NOMO-1 (cell line): Measurements from ENCODE around the gene SYCE3.

Experiments
- DNase-seq, 2 experiments: peaks; one replicate each; lab custom pipeline; 2025; ENCODE audit not compliant: unreplicated experiment in 2 of 2; lab: John Stamatoyannopoulos, UW

Gene SYCE3

DNA sequence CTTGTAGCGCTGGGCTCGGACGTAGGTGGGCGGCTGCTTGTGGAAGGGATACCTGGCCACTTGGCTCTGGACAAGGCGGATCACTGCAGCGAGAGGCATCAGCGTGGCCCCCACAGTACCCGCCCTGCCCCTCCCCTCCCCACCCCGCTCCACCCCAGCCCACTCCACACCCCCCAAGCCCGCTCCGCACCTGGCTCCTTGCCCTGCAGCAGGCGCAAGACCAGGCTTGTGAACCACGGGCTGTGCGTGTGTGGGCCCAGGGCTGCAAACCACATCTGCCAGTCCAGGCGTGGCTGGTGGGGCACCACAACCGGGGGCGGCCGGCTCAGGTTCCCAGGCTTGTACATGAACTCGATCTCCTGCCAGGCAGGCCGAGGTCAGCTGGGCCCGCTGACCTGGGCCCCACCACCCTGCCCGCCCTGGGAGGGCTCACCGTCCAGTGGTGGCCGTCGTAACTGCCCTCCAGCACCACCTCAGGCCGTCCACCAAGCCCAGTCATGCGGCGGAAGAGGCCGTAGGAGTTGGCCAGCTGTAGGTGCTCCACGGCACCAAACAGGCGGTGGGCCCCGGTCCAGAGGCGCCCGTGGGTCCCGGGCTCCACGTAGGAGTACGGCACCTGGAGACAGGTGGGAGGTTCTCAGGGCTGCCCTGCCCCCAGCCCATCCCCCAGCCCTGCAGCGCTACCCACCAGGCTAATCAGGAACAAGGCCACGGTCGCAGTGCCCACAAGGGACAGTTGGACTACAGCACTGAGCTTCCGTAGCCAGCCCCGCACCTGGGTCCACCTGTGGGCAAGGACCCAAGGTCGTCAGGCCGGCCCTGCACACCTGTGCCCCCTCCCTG is 58.1 kb downstream of the SYCE3 start:
- no peak for DNase-seq

DNA sequence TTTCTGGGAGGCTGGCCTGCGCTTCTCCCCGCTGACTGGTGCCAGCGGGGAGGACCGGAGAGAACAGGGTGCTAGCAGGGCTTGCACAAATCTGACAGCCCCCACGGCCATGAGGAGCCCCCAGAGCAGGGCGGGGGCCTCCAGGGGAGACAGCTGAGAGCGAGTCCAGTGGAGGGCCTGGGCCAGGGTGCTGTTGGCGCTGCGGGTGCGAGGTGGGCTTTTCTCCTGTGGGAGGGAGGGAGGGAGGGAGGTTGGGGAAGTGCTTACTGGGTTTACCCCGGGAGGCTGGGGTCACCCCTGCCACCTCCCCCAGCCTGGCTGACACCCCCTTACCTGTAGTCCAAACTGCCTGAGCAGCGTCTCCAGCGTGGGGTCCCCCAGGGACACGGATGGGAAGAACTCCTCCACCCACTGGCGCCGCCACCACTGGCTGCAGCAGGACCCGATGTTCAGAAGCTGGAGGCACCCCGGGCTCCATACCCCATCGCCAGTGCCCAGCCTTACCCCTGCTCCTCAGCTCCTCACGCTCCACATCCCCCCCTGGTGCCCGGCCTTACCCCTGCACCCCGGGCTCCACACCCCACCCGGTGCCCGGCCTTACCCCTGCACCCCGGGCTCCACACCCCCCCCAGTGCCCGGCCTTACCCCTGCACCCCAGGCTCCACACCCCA is 59.1 kb downstream of the SYCE3 start:
- no peak for DNase-seq

DNA sequence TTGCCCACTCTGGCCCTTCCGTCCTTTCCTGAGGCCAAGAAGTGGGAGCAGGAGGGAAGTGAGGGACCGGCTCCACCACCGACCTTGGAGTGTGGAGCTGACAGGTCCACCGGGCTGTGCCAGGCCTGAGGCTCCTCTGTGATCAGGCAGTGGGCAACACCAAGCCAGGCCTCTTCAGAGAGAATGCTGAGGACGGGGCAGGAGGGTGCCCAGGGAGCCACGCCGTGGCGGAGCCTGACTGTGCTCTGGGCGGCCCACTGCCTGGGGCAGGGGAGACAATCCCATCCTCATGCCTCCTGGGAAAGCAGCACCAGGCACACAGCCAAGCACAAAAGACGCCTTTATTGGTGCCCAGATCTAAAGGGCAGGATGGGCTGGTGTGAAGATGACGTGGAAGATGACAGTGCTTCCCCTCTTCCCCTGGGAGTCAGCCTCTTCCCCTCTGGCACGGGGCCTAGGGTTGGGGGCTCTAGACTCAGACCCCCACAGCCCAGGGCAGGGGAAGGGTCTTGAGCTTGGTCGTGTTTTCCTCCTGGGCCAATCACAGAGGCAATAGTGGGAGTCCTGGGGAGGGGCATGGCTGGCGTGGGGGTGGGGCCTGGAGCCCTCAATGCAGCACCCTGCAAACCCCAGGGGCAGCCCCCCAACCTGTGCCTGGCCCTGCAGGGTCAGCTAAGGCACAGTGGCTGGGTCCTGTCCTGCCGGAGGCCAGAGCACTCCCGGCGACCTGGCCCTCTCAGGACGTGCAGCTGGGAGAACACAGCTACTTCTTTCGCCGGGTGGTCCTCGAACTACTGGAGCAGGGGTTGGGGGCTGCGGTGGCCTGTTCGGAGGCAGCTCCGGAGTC is 59.9 kb downstream of the SYCE3 start:
- no peak for DNase-seq

DNA sequence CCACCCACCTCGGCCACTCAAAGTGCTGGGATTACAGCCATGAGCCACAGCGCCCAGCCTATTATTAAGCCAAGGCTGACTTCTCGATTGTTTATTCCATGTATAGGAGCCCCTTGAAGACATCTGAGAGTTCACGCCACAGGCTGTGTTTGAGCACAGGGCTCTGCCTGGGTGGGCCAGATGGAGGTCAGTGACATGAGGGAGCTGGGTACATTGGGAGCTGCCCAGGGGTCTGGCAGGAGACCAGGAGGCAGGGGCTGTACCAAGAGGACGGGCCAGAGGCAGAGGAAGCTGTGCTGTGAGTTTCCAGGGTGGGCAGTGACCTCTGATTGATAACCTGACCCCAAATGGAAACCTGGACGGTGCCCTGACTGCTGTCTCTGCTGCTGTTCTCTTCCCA is 60.6 kb downstream of the SYCE3 start:
- no peak for DNase-seq
